ENCODE data around the gene CDK2AP2. TPM values are rescaled to one million over a fixed set of nuclear protein-coding genes. Genes with fewer than 3 reads are reported as not detected.

Gene CDK2AP2
- total and polyA plus RNA-seq, 9 of the 15 experiments (the other 6 are each of a cell fraction or from before 2014, with no cell fraction given): 4.4 to 47.4 (median 21.7) TPM

- TF ChIP-seq, protein P1, sequence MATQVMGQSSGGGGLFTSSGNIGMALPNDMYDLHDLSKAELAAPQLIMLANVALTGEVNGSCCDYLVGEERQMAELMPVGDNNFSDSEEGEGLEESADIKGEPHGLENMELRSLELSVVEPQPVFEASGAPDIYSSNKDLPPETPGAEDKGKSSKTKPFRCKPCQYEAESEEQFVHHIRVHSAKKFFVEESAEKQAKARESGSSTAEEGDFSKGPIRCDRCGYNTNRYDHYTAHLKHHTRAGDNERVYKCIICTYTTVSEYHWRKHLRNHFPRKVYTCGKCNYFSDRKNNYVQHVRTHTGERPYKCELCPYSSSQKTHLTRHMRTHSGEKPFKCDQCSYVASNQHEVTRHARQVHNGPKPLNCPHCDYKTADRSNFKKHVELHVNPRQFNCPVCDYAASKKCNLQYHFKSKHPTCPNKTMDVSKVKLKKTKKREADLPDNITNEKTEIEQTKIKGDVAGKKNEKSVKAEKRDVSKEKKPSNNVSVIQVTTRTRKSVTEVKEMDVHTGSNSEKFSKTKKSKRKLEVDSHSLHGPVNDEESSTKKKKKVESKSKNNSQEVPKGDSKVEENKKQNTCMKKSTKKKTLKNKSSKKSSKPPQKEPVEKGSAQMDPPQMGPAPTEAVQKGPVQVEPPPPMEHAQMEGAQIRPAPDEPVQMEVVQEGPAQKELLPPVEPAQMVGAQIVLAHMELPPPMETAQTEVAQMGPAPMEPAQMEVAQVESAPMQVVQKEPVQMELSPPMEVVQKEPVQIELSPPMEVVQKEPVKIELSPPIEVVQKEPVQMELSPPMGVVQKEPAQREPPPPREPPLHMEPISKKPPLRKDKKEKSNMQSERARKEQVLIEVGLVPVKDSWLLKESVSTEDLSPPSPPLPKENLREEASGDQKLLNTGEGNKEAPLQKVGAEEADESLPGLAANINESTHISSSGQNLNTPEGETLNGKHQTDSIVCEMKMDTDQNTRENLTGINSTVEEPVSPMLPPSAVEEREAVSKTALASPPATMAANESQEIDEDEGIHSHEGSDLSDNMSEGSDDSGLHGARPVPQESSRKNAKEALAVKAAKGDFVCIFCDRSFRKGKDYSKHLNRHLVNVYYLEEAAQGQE (IDR thresholded peaks at IDR 0.05; ENCODE audit: borderline replicate concordance): 0 out of 2 replicates have a peak, but pooled peaks have one; percentile 22
- TF ChIP-seq, protein P1 (CRISPR knock-in tag; IDR thresholded peaks at IDR 0.05; ENCODE audit: low read depth): 0 out of 2 replicates have a peak, but pooled peaks have one; percentile 25
- TF ChIP-seq MAFF (IDR thresholded peaks at IDR 0.05; ENCODE audit: low read length) (no peak), ZNF354B (CRISPR knock-in tag; IDR thresholded peaks at IDR 0.05) (no peak), NR3C1 (CRISPR knock-in tag; IDR thresholded peaks at IDR 0.05) (no peak), THRAP3 (IDR thresholded peaks at IDR 0.05; ENCODE audit: borderline replicate concordance) (0 out of 2 replicates have a peak, but pooled peaks have one; percentile 62), C11orf30 (IDR thresholded peaks at IDR 0.05; ENCODE audit: low read depth) (peak; percentile 76), ASH1L (IDR thresholded peaks at IDR 0.05; ENCODE audit: borderline replicate concordance, low read depth, partially characterized antibody) (no peak), RBM39 (optimal IDR thresholded peaks at IDR 0.05; ENCODE audit: low read depth, low read length) (no peak), PTBP1 (IDR thresholded peaks at IDR 0.05; ENCODE audit: low read depth, low read length) (no peak)
- TF ChIP-seq, protein P2, sequence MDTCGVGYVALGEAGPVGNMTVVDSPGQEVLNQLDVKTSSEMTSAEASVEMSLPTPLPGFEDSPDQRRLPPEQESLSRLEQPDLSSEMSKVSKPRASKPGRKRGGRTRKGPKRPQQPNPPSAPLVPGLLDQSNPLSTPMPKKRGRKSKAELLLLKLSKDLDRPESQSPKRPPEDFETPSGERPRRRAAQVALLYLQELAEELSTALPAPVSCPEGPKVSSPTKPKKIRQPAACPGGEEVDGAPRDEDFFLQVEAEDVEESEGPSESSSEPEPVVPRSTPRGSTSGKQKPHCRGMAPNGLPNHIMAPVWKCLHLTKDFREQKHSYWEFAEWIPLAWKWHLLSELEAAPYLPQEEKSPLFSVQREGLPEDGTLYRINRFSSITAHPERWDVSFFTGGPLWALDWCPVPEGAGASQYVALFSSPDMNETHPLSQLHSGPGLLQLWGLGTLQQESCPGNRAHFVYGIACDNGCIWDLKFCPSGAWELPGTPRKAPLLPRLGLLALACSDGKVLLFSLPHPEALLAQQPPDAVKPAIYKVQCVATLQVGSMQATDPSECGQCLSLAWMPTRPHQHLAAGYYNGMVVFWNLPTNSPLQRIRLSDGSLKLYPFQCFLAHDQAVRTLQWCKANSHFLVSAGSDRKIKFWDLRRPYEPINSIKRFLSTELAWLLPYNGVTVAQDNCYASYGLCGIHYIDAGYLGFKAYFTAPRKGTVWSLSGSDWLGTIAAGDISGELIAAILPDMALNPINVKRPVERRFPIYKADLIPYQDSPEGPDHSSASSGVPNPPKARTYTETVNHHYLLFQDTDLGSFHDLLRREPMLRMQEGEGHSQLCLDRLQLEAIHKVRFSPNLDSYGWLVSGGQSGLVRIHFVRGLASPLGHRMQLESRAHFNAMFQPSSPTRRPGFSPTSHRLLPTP (IDR thresholded peaks at IDR 0.05; ENCODE audit: borderline replicate concordance, extremely low read depth, insufficient read length): no peak
- TF ChIP-seq, protein P3, sequence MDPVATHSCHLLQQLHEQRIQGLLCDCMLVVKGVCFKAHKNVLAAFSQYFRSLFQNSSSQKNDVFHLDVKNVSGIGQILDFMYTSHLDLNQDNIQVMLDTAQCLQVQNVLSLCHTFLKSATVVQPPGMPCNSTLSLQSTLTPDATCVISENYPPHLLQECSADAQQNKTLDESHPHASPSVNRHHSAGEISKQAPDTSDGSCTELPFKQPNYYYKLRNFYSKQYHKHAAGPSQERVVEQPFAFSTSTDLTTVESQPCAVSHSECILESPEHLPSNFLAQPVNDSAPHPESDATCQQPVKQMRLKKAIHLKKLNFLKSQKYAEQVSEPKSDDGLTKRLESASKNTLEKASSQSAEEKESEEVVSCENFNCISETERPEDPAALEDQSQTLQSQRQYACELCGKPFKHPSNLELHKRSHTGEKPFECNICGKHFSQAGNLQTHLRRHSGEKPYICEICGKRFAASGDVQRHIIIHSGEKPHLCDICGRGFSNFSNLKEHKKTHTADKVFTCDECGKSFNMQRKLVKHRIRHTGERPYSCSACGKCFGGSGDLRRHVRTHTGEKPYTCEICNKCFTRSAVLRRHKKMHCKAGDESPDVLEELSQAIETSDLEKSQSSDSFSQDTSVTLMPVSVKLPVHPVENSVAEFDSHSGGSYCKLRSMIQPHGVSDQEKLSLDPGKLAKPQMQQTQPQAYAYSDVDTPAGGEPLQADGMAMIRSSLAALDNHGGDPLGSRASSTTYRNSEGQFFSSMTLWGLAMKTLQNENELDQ (CRISPR knock-in tag; IDR thresholded peaks at IDR 0.05; ENCODE audit: borderline replicate concordance): no peak
- TF ChIP-seq, protein P4, sequence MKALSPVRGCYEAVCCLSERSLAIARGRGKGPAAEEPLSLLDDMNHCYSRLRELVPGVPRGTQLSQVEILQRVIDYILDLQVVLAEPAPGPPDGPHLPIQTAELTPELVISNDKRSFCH (CRISPR knock-in tag; IDR thresholded peaks at IDR 0.05): no peak
- TF ChIP-seq, protein P4 (tag; IDR thresholded peaks at IDR 0.05): peak; percentile 88
Observed at GRCh38 chr11:67463680-67464410, 44.1 kb downstream of the CDK2AP2 start (continued).
